GM19438 (cell line): Measurements from ENCODE around the gene NAV2.

Experiments
- ATAC-seq: cut with Tn5 transposase; IDR thresholded peaks from one replicate; pipeline ENCODE4 v1.9.1; 2021; ENCODE audit warnings: low read depth; ENCODE audit not compliant: unreplicated experiment

The NAV2 gene

GRCh38 chr11:19805376-19805775 lies 92.7 kb downstream of the NAV2 start:
- no peak for ATAC-seq

GRCh38 chr11:19805827-19806226 lies 93.2 kb downstream of the NAV2 start:
- no peak for ATAC-seq

GRCh38 chr11:19806251-19806650 lies 93.6 kb downstream of the NAV2 start:
- no peak for ATAC-seq

DNA sequence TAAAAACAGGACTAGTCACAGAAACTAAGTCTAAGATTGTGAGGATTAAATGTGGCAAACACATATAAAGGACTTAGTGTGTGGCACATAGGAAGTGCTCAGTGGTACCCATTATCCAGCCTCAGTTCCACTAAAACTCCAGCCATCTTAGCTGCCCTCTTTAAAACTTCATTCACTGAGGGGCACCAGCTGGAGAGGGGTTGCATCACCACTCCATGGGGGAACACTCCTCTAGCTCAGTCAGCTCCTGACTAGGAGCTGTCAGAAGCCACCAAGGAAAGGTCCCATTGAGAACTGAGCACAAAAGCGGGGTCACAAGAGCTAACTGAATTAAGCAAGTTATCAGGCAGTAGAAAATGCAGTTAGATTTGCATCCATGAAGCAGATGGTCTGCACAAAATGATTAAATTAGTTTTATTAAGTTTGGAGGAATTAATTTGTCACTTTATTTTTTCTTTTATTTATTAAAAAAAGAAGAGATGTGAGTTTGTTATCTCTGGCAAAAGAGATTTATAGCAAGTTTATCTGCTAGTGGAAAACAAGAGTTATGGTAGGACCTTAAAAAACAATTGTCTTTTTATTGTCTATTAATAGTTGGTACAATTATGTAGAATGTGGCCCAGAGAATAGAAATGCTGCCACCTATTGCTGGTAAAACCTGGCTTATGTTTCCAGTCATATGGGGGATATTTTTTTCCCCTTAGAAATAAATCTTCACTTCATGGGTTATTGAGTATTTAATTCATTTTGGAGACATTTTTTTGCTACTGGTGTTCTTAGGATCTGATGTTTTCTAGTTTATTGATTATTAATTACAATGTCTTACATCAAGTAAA lies 95.7 kb downstream of the NAV2 start:
- no peak for ATAC-seq

- no peak for ATAC-seq
Measured at GRCh38 chr11:19810852-19811251, 98.2 kb downstream of the NAV2 start.

GRCh38 chr11:19811380-19811779 lies 98.7 kb downstream of the NAV2 start:
- ATAC-seq = no peak

GRCh38 chr11:19812096-19812495 lies 99.5 kb downstream of the NAV2 start:
- ATAC-seq = no peak

DNA sequence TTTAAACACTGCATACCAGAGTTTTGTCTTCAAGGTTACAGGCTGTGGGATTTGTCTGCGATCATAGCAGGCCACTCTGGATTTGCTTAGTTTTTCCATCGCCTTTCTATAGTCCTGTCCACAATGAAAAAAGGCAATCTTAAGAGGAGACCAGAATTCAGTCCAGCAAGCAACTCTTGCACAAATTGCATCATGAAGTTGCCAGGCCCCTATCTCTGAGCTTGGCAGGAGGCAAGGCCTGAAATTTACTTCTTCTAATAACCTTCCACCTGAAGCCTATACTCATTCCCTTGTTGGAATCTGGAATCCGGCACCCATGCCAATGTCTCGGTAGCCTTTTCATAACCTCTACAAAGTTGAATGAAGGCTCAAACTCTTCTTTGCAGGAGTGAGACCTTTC lies 100.1 kb downstream of the NAV2 start:
- ATAC-seq = no peak

GRCh38 chr11:19813158-19813879 lies 100.7 kb downstream of the NAV2 start:
- no peak for ATAC-seq

GRCh38 chr11:19814421-19814820 lies 101.8 kb downstream of the NAV2 start:
- no peak for ATAC-seq

DNA sequence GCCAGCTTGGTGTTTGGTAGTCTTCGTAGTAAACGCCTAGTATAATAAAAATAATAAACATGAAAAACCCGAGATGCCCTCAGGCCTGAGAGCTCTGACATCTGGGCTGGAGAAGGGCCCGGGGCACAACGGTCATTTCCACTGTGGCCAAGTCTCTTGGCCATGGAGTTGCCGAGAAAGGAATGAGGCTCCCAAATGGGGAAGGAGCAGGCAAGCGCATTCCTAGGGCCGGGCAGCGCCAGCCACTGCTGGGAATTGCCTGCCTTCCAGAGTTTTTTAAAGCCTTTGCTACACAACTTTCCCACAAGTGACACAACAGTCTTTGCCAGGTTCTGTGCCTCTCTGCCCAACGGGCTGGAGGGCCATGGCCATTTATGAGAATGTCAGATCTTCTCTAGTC lies 103.4 kb downstream of the NAV2 start:
- no peak for ATAC-seq

GRCh38 chr11:19816817-19817216 lies 104.2 kb downstream of the NAV2 start:
- no peak for ATAC-seq

- no peak for ATAC-seq
Measured at GRCh38 chr11:19817265-19817851, 104.7 kb downstream of the NAV2 start.

DNA sequence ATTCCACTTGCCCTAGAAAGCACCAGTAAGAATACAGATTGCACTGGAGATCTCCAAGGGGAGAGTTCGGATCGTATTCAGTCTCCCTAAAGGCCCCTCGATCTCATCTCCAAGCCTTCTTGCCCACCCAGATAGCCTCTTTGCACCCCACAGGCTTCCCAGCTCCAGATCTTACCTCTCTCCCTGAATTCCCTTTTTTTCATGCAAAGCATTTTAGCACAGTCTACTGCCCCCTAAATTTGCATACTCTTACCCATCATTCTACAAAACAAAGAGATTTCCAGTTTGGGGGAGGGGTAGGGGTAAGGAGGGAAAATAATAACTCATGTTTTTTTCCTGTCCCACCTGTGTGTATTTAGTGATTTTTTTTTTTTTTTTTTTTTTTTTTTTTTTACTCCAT lies 105.2 kb downstream of the NAV2 start:
- ATAC-seq = no peak

DNA sequence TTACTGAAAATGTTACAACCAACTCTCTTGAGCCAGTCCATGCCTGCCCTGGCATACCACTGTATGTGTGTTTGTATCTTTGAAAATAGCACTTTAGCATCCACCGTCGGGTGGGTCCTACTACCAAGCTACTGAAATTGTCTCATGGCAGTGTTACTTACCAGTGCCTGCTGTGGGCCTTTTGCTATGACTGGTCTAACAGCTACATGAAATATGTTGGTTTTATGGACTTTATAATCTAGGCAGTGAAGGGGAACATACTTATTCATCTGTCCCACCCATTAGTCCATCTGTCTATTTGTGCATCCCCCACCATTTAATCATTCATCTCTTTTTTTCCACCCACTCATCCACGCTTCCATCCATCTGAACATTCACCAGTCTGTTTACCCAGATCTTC lies 106.0 kb downstream of the NAV2 start:
- no peak for ATAC-seq

- ATAC-seq = no peak
Measured at GRCh38 chr11:19819148-19819547, 106.5 kb downstream of the NAV2 start.

DNA sequence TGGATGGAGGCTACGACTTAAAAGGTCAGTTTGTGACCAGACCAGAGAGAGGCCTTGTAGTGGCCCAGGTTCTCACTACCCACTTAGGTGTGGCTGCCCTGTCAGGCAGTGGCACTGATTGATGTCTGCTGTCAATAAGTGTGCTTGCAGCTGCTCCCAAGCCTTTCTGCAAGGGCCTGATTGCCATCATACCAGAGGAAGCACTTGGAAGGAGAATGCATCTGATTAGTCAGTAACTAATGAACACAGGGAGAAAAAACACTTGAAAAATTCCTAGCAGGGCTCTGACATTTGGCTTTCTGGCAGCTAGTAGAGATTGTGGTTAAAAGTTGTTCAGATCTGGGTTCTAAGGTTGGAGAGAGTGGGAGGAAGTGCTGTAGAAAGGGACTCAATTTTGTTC lies 107.5 kb downstream of the NAV2 start:
- ATAC-seq = no peak

DNA sequence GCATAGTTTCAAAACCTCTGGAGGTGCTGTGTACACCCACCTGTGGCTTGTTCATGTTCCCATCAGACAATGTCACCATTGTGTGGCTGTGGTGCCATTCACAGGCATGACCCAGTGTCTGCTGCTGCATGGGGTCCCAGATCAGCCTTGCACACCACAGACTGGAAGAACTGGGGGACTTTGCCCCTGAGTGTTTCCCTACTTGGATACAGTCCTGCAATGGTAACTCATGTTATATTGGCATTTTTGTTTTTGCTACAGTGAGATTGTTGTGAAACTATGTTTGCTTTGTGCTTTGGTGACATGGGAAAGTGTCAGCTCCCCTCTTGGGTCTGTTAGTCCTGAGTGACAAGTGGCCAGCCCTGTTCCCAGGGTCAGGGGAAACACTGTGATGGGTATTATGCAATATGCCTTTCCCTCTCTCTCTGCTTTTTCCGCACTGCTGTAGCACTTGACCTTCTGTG lies 108.8 kb downstream of the NAV2 start:
- ATAC-seq = no peak

GRCh38 chr11:19821993-19822392 lies 109.4 kb downstream of the NAV2 start:
- ATAC-seq = no peak

- ATAC-seq = no peak
Measured at GRCh38 chr11:19822531-19822930, 109.9 kb downstream of the NAV2 start.

DNA sequence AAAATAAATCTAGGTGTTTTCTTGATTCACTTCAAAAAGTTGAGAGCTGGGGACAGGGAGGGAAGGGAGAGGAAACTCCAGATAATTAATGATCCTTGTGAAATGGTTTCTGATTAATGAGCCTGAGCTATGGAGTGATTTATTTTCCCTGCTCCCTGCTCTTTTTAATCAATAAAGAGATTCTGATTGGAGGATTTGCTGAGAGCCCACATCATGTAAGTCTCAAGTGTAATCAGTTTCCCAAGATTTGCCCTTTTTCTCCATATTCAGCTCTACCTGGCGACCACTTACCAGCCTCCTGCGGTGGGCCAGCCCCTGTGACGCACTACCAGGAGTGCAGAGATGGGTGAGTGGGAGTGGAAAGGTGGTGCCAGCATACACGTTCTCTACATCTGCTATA lies 114.0 kb downstream of the NAV2 start:
- no peak for ATAC-seq
